IPS-NIHi11 (cell line): Measurements from ENCODE around the gene MACF1.
"Not testable (repeated sequence)": the region's sequence is repeated elsewhere in the genome, so short reads cannot be mapped to it uniquely, and the experiment has no call there.

ENCODE experiments used
- DNase-seq: peaks from one replicate; pipeline ENCODE4 v3.0.0; 2012; ENCODE audit warnings: mixed read lengths, low spot score

Gene MACF1

GRCh38 chr1:39204441-39205081 lies at the start of gene MACF1:
MACF1 (plus strand) TSS chr1:39204695; CDS start chr1:39205023, 328 bp downstream.
- DNase-seq = peak; percentile 20

- DNase-seq = no peak
These were observed 47.2 kb upstream of the MACF1 start for GRCh38 chr1:39157304-39157703.

GRCh38 chr1:39158327-39159086 lies 46.0 kb upstream of the MACF1 start:
- peak; percentile 51 for DNase-seq

GRCh38 chr1:39159224-39160036 lies 45.1 kb upstream of the MACF1 start:
- peak; percentile 35 for DNase-seq

- no peak for DNase-seq
These were observed 43.8 kb upstream of the MACF1 start for GRCh38 chr1:39160703-39161102.

- not testable (repeated sequence) for DNase-seq
These were observed 42.7 kb upstream of the MACF1 start for GRCh38 chr1:39161811-39162210.

GRCh38 chr1:39163469-39163868 lies 41.0 kb upstream of the MACF1 start:
- DNase-seq = no peak

- no peak for DNase-seq
These were observed 40.2 kb upstream of the MACF1 start for GRCh38 chr1:39164256-39164655.

GRCh38 chr1:39165049-39165448 lies 39.4 kb upstream of the MACF1 start:
- no peak for DNase-seq

GRCh38 chr1:39165488-39165887 lies 39.0 kb upstream of the MACF1 start:
- DNase-seq = no peak

- no peak for DNase-seq
These were observed 36.8 kb upstream of the MACF1 start for GRCh38 chr1:39167632-39168209.

GRCh38 chr1:39168301-39169080 lies 36.0 kb upstream of the MACF1 start:
- no peak for DNase-seq

GRCh38 chr1:39170731-39171667 lies 33.5 kb upstream of the MACF1 start:
- DNase-seq = peak; percentile 54

- DNase-seq = no peak
These were observed 31.1 kb upstream of the MACF1 start for GRCh38 chr1:39173119-39173994.

- DNase-seq = no peak
These were observed 30.5 kb upstream of the MACF1 start for GRCh38 chr1:39173995-39174380.

GRCh38 chr1:39174390-39175081 lies 30.0 kb upstream of the MACF1 start:
- DNase-seq = no peak

GRCh38 chr1:39177706-39178105 lies 26.8 kb upstream of the MACF1 start:
- no peak for DNase-seq

GRCh38 chr1:39178541-39179431 lies 25.7 kb upstream of the MACF1 start:
- no peak for DNase-seq
